DMS79 (cell line): ENCODE data around the gene MYO16.

ENCODE experiments used
- DNase-seq: peaks from one replicate; lab custom pipeline; 2025; lab: John Stamatoyannopoulos, UW

Gene MYO16

GRCh38 chr13:109243311-109243951, 614.0 kb downstream of the MYO16 start:
- DNase-seq = no peak

- DNase-seq = no peak
These were observed 615.2 kb downstream of the MYO16 start for GRCh38 chr13:109244566-109244965.

GRCh38 chr13:109246001-109246400, 616.6 kb downstream of the MYO16 start:
- DNase-seq = no peak

GRCh38 chr13:109249780-109250528, 620.5 kb downstream of the MYO16 start:
- no peak for DNase-seq

- no peak for DNase-seq
These were observed 622.5 kb downstream of the MYO16 start for GRCh38 chr13:109251956-109252355.

GRCh38 chr13:109253316-109253715, 623.9 kb downstream of the MYO16 start:
- no peak for DNase-seq

GRCh38 chr13:109254274-109254673, 624.9 kb downstream of the MYO16 start:
- DNase-seq = no peak

GRCh38 chr13:109255141-109255856, 625.9 kb downstream of the MYO16 start:
- no peak for DNase-seq

GRCh38 chr13:109256866-109257760, 627.7 kb downstream of the MYO16 start:
- DNase-seq = no peak
